GM19238 (cell line): ENCODE measurements around the gene BANK1.

Source experiments
- DNase-seq: peaks from one replicate; pipeline ENCODE4 v3.0.0; 2011; ENCODE audit warnings: low spot score; ENCODE audit not compliant: insufficient read length

The BANK1 gene

DNA sequence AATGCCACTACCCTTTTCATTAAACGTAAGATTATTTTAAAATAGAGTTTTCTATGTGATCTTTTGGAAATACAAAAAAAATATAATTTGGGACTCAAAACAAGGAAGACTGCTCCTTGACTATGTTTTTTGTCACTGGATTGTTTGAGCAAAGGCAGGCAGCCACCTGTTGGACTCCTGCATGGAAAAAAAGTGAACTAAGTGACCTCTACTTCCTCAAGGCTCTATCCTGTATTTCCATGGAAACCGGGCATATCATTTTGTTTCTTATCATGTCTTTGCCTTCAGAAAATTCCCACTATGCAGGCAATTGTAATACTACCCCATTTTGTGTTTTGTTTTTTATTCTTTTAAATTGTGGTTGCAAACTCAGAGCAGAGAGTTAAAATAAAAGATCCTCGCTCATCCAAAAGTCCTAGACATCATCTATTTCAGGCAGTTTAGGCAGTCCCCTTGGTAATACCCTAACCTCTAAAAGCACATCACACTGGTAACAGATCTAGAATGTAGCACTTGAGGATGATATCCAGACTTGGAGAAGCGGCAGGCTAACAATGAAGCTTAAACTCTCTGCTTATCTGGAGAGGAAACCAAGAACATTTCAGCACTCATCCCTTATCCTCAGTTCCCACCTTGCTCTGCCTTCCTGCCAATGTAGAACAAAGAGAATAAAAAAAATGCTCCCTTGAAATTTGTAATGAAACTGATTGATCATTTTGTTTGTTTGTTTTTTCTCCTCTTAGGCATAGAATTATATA is 165.7 kb downstream of the BANK1 start:
- no peak for DNase-seq

DNA sequence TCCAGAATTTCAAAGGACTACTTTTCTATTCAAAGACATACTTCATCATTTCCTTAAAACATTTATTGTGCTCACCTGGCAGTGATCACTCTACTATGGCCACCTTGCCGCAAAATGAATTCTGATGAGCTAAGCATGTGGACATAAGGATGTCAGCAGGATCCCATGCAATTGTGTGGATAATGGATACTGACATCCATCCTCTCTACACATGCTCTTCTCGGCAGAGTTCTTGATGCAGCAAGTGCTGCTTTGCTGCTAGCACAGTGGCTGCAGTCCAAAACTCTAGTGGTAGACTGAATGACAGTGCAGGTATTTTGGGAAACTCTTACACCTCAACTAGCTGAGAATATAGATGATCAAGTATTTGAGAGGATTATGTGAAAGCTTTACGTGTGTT is 168.0 kb downstream of the BANK1 start:
- DNase-seq: no peak

DNA sequence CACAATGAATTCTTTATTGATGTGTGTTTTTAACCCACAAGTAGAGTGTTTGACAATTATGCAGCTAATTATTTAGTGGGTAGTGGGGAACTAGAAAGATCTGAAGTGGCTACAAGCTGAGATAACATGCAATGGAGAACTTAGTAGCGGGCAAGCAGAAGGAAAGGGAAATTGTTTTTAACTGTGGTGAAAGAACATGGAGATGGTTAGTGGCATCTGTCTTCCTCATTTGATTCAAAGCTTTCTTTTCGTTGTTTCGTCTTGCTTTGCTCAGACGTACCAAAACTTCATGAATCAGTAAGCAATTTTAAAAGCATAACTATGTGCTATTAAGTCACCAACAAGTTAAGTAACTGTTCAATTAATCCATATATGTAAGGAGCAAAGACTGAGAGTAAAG is 169.9 kb downstream of the BANK1 start:
- no peak for DNase-seq

DNA sequence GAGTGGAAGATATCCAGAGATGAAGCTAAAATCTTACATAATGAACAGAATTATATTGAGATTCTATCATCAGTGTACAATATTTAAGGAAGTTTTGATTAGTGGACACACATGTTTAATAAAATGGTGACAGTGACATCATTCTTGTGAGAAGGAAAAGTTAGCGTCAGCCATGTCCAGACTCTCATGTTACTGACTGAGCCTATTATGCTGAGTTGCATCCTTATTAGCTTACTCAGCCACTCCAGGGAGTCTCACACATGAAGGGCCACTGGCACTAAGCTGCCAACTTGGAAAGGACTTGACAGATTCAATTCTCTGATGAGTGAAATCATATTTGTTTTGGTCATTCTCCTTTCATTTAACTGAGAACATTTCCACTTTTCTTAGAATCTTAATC is 170.6 kb downstream of the BANK1 start:
- DNase-seq: no peak

DNA sequence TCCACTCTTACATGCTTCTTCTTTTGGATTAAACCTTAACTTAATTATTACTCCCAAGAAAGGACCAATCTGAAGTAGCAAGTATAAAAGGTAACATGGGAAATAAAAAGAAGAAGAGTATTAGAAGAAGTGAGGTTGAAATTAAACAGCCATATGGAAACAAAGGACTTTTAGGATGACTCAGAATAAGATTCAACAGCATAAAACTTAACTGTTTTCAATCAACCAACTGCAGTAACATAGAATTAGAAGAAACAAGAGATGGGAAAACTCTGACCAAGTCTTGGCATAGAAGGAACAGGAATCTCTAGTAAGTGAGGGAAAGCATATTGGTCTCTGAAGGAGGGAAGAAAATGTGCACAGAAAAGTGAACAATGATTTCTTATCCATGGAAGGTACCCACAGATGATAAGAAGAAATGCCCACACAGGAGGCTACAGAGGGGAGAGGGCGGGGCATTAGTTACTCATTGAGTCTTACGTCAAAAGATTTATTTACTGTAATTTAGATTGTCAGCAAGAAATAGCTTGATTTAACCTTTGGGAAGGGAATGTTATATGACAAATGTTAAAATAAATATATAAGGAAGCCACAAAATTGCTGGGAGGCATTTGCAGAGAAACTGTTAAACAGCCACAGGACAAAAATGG is 177.3 kb downstream of the BANK1 start:
- DNase-seq: no peak

DNA sequence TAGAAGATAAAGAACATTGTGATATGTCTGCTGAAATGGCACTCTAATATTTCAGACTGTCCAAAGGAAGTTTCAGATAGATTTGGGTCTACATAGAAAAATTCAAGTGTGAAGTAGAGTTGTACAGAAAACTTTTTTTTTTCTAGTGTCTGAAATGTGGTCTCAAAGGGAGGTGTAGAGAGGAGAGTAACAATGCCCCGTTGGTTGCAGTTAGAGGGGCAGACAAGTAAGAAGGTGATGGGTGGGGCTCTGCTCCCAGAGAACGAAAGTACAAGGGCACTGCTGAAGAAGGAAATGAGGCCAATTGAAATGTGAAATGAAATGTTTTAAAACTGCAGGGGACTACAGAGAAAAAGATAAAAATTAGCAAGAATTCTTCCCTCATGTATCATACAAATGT is 177.8 kb downstream of the BANK1 start:
- no peak for DNase-seq

DNA sequence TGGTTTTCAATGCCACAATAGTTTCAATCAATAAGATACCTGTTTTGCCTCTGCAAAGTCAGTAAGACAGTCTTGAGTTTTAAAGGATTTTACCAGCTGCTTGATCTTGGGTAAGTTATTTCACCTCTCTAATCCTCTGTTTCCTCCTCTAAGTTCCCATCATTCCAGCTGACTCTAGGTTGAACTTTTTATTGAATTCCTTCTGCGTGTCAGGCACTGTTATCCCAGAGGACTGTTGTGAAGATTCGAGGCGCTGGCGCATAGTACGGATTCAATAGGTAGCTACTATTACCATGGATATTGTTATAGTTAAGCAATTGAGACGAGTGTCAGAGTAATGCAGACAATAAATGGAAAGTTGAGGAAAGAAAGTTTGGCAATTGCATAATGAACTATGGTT is 179.4 kb downstream of the BANK1 start:
- no peak for DNase-seq

DNA sequence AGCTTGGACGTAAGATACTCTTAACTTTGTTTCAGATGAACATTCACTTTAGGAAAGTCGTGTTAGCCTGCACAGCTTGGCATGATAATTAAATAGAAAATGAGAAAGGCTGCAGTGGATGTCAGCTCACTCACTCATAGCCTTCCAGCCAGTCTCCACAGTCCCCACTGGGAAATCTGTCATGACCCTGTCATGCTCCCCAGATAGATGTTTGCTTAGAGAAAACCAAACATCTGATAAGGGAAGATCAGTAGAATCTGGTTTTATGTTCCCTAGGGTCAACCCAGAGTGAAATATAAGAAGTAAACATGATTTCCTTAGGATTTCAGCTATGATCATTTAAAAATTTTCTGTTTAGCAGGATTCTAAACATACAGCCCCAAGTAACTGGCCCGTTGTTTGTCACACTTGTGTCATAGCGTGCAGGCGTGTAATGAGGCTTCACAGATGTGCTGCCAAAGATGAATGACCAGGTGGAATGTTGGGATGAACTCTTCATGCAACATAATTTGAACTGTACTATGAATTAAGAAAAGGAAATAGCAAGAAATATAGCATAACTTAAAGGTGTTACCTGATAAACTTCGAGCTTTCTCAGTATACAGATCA is 180.1 kb downstream of the BANK1 start:
- DNase-seq: no peak

DNA sequence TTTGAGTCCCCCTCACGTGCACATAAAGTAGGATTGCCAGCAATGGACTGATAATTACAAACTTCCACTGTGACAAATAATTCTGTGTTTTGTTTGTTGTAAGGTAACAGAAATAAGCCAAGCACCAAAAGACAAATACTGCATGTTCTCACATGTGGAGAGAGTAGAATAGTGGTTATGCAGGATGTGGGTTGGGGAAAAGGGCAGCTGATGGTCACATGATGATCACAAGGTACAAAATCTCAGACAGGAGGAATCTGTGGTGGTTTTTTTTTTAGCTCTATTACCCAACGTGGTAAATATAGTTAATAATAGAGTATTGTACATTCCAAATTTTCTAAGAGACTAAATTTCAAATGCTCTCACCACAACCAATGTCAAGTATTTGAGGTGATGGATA is 182.3 kb downstream of the BANK1 start:
- DNase-seq: no peak

DNA sequence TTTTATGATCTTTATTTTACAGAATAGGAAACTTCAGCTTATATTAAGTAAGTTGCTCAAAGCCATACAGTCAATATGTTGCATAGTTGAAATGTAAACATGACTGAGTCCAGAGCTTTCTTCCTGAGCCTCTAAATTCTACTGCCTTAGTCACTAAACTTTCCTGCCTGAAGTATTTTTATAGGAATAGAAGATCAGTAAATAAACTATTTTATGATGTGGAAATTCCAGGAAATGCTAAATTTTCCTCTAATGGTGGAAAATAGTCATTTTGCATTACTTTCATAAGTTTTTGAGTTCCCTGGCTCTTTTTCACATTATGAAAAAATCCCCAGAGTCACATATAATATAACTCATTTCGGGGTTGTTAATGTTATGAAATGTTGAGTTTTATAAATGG is 182.8 kb downstream of the BANK1 start:
- no peak for DNase-seq

DNA sequence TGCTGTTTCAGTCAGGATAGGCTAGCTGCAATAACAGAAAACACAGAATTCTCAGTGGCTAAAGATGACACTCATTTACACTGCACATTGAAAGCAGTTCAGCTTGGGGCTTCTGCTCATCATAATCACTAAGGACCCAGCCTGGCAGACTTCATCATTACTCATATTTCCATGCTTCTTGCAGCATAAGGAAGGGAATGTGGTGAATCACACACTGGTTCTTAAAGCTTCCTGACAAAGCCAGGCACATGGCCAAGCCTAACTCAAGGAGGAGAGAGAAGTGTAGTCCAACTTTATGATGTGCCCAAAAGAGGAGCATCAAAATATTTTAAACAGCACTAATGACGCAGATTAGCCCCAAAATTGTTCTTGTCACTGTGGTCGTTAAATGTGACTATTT is 186.5 kb downstream of the BANK1 start:
- no peak for DNase-seq

DNA sequence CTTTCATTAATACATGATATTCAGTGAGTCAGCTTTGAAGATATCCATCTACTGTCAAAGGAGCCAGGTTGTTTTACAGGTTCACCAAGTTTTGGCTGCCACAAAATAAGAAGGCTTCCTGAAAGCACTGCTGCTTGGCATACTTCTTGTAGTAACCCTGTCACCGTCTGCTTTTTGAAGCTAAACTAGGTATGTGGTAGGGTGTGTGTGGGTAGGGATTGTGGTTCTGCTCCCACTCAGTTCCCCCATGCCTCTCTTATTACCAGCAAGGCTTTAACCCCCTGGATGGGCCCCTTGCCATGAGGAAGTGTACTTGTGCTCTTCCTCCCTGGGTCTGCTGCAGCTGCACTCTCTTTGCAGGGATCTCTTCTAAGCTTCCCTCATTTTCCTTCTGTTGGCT is 191.2 kb downstream of the BANK1 start:
- DNase-seq: no peak

DNA sequence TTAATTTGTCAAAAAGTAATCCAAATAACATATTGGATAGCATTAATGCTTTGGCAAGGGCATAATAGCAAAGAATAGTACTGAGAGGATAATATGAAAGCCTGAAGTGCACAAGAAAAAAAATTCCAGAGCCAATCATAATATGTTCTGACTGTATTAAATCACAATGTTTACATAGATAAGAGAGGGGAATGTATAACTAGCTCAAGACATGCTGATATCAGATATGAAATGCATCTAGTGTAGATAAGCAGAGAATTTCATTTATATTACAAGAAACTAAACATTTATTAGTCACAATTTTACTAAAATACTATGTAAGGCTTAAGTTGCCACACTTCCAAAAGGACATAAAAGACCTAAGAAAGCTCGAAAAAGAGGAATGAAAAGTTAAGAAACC is 193.3 kb downstream of the BANK1 start:
- DNase-seq: no peak

DNA sequence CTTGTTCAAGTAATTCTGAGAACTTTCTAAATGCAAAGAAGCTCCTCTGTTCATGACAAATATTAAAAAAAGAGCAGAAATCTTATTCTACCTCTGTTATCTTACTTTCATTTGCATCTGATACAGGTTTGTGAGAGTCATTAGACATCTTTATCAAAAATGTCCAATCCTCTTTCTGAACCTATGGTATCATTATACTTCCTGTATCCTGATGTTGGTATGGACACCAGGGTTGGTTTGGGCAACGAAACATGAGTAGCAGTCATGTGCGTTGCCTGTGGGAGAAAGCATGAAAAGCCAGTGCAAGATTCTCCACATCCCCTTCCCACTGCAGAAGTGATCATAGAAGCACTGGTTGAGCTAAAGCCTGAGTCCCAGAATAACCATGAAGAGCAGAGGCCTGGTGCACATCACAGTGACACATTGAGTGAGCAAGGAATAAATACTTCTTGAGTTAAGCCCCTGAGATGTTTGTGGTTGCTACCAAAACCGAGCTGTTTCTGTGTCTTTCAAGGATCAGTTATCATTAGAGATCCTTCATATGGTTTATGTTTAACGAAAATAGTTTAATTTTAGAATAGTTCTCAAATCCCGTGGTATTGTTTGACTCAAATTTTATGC is 197.2 kb downstream of the BANK1 start:
- DNase-seq: no peak

DNA sequence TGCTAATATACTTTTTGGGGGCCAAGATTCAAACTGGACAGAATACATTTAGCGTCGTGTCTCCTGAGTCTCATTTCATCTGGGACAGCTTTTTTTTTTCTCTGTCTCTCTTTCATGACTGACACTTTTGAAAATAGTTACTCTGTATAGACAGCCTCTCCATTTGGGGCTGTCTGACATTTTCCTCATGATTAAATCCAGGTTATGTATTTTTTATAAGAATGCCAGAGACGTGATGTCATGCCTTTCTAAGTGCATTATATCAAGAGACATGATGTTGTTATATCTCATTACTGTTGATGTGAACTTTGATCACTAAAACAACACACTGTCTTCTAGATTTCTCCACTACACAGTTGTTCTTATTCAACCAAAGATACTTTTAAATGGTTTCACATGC is 199.0 kb downstream of the BANK1 start:
- no peak for DNase-seq

DNA sequence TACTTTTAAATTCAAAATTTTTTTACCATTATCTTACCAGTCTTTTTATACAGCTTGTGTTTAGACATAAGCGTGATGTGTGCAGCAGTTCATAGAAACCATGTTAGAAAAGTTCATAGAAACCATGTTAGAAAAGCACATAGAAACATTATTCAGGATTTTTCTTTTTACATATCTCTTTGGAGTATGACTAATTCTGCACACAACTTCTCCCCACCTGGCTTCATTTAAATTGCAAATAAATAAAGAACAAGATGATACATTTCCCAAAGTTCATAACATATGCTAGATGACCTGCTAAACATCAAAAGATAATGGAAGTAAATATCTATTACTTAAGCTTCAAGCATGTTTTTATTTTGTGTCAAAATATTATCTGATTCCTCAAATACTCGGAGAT is 201.9 kb downstream of the BANK1 start:
- no peak for DNase-seq

DNA sequence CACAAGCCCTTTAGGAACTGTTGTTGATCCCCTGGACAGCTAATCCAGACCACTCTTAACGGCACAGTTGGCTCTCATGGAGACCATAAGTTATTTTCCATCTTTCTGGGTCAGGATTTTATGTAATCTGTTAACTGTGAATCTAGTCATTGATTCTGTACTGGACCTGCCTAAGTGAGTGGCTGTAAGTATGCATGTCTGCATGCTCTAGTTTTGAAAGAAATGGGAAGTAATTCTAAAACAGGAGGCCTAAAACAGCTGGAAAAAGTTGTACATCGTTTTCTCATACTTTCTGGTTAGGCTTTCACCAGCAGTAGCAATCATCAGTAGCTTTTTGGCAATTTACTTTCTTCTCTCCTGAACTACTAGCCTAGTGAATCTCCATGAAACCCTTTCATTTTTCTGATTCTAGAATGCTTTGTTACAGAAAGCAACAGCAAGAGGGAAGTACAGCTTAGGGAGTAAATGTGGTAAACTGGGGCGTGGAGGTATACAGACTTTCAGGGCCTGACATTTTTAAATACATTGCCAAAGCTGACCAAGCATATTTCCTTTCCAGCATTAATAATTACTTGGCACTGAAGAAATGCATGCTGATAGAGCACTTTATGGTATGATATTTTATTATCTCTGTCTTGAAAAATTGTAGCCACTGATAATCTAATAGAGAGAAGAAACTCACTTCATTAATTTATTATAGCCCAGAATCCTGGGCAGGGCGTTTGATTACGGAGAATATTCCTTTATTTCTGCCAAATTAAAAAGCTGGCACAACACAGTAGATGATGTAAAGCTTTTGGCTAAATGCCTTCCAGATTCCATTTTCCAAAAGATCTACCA is 202.7 kb downstream of the BANK1 start:
- DNase-seq: no peak

DNA sequence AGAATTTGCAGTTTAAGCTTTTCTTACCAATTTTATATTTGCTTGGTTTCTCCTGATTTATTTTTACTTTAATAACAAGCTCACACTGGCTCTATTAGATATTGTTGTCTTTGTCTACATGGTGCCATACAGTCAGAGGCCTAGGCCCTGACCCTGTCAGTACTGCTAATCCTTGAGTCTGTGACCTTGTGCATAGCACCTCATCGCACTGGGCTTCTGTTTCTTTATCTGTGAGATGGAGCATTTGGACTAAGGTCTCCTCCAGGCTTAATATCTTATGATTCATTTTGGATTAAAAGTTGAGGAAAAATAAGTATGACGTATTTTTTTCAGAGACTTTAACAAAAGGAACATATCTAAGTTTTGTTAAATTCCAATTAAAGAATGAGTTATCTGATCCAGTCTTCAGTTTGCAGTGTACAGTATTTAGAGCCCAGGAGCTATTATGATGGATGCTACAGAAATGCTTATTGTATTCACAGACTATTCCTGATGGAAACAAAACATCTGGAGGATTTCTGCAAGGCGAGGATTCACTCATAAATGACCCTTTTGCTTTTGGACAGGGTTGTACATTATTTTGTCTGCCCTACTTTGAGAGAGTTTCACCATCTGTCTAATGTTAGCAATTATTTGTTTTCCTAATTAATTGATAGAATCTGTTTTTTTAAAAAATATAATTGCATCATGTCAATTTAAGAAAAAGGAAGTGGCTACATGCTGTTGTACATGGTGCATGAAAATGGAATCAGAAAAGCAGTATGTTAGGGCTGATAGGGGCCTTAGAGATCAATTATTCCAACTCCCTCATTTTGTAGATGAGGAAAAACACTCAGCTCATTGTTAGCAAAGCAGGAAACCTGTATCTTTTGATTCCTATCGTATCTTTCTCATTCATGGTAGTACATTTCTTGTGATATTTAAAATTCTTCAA is 203.6 kb downstream of the BANK1 start:
- DNase-seq: no peak

DNA sequence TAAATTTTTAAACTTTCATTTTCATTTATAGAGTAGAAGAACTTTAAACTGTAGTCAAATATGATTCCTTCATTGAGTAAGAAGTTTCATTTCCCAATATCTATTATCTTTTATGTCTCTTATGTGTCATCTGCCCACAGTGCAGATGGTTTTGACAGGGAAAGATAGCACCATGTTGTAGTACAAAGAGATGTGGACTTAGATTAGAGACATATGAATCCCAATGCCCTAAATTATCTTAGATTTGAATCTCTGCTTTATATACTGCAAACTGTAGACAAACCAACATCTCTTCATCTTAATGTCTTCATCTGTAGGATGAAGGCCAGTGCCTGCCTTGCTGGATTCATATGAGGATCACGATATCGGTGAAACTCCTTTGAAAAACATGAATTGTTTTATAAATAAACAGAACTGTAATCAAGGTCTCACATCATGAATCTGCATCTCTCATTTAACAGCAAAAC is 217.5 kb downstream of the BANK1 start:
- no peak for DNase-seq

DNA sequence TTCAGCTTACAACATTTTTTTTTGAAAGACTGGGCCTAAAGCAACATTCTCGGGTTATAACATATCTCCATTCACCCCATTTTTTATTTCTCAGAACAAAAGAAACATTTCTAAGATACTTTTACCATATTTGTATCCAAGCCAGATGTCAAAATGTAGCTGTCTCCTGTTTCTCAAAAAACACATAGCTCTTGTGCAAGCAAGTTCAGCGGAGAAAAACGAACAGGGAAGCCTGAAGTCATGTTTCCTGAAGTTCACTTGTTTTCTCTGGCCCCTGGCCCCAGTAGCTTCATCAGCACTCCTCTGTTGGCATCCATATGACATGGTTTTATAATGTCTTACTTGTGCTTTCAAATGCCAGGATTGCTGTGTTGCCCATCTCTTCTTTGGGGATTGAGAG is 218.2 kb downstream of the BANK1 start:
- no peak for DNase-seq
